IPS-20b (cell line): ENCODE data around the gene ST3GAL3.

Source experiments
- H3K27ac ChIP-seq: one replicate; pipeline ENCODE4 v1.5.1; 2013; ENCODE audit warnings: low read length
- H3K27me3 ChIP-seq: 2 replicates; pipeline ENCODE4 v1.6.1; 2013; ENCODE audit warnings: mild to moderate bottlenecking, low read length, inconsistent platforms; ENCODE audit not compliant: insufficient read depth
- H3K36me3 ChIP-seq: 2 replicates; pipeline ENCODE4 v1.6.1; 2013; ENCODE audit warnings: low read depth, mild to moderate bottlenecking, inconsistent platforms, low read length, moderate library complexity; ENCODE audit not compliant: insufficient read depth
- H3K4me1 ChIP-seq: 2 replicates; pipeline ENCODE4 v1.6.1; 2013; ENCODE audit warnings: mild to moderate bottlenecking, control low read depth, inconsistent platforms, low read length, moderate library complexity; ENCODE audit not compliant: insufficient read depth
- H3K4me3 ChIP-seq: 2 replicates; pipeline ENCODE4 v1.5.1; 2013; ENCODE audit warnings: mild to moderate bottlenecking, low read length, inconsistent platforms
- H3K9ac ChIP-seq: 2 replicates; pipeline ENCODE4 v1.6.1; 2013; ENCODE audit warnings: low read depth, mild to moderate bottlenecking, inconsistent platforms, low read length, moderate library complexity
- H3K9me3 ChIP-seq: 2 replicates; pipeline ENCODE4 v1.6.1; 2013; ENCODE audit warnings: mild to moderate bottlenecking, low read depth, low read length, inconsistent platforms; ENCODE audit not compliant: insufficient read depth

Gene ST3GAL3

DNA sequence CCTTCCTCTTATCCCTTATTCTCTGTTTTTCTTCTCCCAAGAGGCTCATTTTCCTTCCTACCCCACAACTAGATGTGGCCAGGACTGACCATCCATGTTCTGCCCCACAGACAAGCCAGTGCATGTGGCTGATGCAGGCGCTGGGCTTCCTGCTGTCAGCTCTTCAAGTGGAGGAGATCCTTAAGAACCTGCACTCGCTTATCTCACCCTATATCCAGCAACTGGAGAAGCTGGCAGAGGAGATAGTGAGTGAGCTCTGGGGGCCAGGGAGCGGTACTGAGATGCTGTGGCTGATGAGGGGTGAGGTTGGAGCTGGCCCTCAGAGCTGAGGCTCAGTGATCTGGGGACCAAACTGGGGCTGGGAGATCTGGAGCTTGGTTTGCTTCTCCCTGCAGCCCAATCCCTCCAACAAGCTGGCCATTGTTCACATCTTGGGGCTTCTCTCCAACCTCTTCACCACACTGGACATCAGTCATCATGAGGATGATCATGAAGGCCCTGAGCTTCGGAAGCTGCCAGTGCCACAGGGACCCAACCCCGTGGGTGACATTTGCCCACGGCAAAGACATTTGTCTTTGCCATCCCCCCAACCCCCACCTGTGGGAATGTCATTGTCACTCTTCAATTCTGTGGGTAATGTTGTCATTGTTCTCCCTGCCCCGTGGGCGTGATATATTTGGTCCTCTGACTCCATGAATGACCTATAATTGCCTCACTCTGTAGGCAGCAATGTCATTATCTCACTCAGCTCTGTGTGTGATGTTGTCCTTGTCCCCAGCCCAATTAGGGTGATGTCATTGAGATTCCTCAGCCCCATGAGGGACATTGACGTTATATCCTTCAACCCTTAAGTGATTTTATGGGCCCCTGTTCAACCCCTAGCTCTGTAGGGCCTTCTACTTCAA is 251.3 kb downstream of the ST3GAL3 start:
- Histone ChIP-seq H3K4me3 (no peak overlapping the region), H3K4me1 (no peaks in the 10 kb centered on the region), H3K9ac (no peak overlapping the region), H3K9me3 (no peaks in the 10 kb centered on the region), H3K27me3 (no peaks in the 10 kb centered on the region), H3K36me3 (peaks cover 26% of the 10 kb centered on the region), H3K27ac (no peak overlapping the region)

DNA sequence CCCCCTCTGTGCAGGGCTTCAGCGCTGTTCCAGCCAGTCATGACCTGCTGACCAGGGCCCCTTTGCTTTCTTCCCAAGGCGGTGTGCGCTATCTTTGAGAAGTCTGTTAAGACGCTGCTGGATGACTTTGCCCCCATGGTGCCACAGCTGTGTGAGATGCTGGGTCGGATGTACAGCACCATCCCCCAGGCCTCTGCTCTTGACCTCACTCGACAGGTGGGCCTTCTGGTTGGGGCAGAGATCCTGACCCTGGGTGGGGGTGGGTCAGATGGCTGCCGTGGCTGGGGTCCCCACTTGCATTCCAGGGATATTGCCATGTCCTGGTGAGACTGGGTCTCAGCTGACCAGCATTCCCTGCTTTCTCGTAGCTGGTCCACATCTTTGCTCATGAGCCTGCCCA is 253.5 kb downstream of the ST3GAL3 start:
- H3K9me3 ChIP-seq, result no peaks in the 10 kb centered on the region
- H3K27ac ChIP-seq, result no peak overlapping the region
- no peaks in the 10 kb centered on the region for H3K27me3 ChIP-seq
- peaks cover 26% of the 10 kb centered on the region for H3K36me3 ChIP-seq
- H3K9ac ChIP-seq, result no peak overlapping the region
- H3K4me1 ChIP-seq, result no peaks in the 10 kb centered on the region
- no peak overlapping the region for H3K4me3 ChIP-seq

DNA sequence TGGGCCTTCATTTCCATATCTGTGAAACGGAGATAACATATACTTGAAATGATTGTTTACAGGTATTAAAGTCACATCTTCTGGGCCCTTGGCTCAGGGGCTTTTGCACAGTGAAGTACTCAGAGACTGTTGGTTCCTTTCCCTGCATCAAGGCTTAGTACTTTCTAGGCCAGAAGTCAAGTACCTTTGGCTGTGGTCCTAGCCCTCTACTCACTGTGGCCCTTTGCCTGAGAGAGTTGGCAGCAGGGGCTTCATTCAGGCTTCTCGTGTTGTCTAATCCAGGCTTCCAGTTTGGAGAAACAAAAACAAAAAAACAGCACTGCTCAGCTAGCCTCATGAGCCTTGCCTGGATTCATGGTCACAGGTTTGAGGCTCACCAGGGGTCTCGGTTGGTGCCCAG is 254.4 kb downstream of the ST3GAL3 start:
- H3K4me3 ChIP-seq, result no peak overlapping the region
- H3K9me3 ChIP-seq, result no peaks in the 10 kb centered on the region
- H3K9ac ChIP-seq, result no peak overlapping the region
- peaks cover 26% of the 10 kb centered on the region for H3K36me3 ChIP-seq
- H3K4me1 ChIP-seq, result no peaks in the 10 kb centered on the region
- H3K27me3 ChIP-seq, result no peaks in the 10 kb centered on the region
- no peak overlapping the region for H3K27ac ChIP-seq

DNA sequence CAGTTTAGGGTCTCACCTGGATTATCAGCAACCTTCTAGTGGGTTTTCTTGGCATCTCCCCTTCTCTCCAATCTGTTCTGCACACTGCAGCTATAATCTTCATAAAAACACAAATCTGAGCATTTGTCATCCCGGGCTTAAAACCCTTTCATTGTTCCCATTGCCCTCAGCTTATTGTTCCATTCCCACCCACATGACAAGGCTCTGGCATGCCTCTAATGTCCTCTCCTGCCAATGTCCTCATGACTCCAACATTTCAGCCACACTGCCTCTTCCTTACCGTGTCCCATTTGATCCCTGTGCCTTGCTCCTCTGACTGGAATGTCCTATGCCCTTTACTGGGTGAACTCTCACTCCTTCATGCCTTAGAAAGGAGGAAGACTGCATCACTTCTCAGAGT is 255.0 kb downstream of the ST3GAL3 start:
- no peak overlapping the region for H3K27ac ChIP-seq
- no peaks in the 10 kb centered on the region for H3K9me3 ChIP-seq
- H3K9ac ChIP-seq, result no peak overlapping the region
- no peak overlapping the region for H3K4me3 ChIP-seq
- no peaks in the 10 kb centered on the region for H3K4me1 ChIP-seq
- H3K36me3 ChIP-seq, result peaks cover 26% of the 10 kb centered on the region
- H3K27me3 ChIP-seq, result no peaks in the 10 kb centered on the region

DNA sequence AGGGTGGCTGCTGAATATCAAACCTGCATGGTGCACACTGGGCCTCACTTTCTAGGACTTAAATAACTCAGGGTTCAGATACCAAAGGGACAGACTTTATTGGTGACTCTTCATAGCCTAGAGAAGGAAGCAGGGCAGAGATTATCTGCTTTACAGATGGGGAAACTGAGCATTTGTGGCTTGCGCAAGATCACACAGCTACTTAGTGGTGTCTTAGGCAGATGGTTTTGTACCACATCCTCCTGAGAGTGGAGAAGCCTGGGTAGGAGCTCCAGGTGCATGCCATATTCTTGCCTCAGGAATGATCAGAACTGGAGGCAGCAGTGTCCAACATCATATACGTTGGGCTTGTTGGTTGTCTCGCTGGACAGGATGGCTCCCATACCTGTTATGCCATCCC is 255.7 kb downstream of the ST3GAL3 start:
- H3K36me3 ChIP-seq, result peaks cover 24% of the 10 kb centered on the region
- no peaks in the 10 kb centered on the region for H3K9me3 ChIP-seq
- no peak overlapping the region for H3K27ac ChIP-seq

DNA sequence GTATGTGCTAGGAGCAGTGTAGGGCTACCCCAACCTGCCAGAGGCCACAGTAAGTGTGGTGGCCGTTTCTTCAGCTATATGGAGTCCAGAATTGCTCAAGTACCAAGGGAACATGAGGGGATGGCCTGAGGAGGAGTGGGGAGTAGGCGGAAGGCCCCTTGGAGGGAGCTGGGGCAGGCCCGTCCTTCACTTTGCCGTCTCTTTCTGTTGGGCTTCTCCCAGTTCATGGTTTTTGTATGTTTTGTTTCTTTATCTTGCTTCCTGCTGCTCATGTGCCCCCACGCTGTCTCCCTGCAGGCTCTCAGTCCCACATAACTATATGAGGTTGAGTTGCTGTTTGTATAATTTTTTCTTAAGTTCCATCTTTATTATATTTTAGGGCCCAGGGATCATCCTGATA is 256.6 kb downstream of the ST3GAL3 start:
- no peaks in the 10 kb centered on the region for H3K9me3 ChIP-seq
- no peak overlapping the region for H3K4me3 ChIP-seq
- no peak overlapping the region for H3K27ac ChIP-seq
- H3K4me1 ChIP-seq, result no peaks in the 10 kb centered on the region
- peaks cover 16% of the 10 kb centered on the region for H3K36me3 ChIP-seq
- no peak overlapping the region for H3K9ac ChIP-seq
- H3K27me3 ChIP-seq, result no peaks in the 10 kb centered on the region

More for the DNA sequence above, 255.7 kb downstream of the ST3GAL3 start:
- Histone ChIP-seq H3K27me3 (no peaks in the 10 kb centered on the region), H3K4me1 (no peaks in the 10 kb centered on the region), H3K9ac (no peak overlapping the region), H3K4me3 (no peak overlapping the region)

DNA sequence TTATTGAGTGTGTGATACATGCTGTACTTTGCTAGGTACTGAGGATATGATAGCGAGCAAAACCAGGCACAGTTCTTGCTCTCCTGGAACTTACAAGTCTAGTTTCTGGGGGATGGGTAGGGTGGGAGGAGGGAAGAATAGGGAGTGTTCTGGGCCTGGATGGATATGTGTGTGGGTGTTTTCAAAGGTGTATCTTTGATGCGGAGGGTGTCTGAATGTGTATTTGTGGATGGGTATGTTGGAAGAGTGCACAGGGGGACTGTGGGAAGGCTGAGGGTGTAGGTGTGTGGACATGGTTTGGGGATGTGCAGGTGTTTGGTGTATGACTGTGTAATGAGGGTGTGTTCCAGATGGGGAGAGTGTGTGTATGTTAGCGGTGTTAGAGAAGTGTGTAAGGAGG is 258.0 kb downstream of the ST3GAL3 start:
- H3K4me3 ChIP-seq, result no peak overlapping the region
- no peak overlapping the region for H3K9ac ChIP-seq
- H3K4me1 ChIP-seq, result no peaks in the 10 kb centered on the region
- no peaks in the 10 kb centered on the region for H3K27me3 ChIP-seq
- H3K27ac ChIP-seq, result no peak overlapping the region
- H3K36me3 ChIP-seq, result peaks cover 11% of the 10 kb centered on the region
- H3K9me3 ChIP-seq, result no peaks in the 10 kb centered on the region

DNA sequence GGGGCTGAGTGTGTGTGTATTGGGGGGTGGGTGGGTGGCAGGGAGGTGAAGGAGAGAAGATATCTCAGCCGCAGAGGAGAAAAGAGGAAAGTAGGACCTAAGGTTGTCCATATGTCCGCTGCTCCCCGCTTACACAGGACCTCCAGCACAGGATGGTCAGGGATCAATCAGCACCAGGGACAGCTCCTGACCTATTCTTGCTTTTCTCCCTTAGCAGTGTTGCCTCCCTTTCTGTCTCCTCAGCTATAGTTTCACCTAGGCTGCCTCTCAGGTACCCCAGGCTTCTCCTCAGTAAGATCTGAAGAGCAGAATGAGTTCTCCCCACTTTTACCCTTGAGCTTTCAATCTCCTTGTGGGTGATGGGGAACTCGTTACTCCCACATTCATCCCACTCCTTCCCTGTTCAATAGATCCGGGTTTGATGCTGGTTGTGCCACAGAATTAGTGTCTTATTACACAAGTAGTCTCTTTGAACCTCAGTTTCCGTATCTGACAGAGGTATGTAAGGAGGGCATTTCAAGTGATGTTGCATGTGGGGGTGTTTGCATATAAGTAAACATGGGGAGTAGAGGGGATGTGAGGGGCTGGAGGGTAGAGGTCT is 261.1 kb downstream of the ST3GAL3 start:
- Histone ChIP-seq H3K9me3 (no peaks in the 10 kb centered on the region), H3K4me3 (no peak overlapping the region), H3K27me3 (no peaks in the 10 kb centered on the region), H3K4me1 (no peaks in the 10 kb centered on the region), H3K36me3 (peaks cover 25% of the 10 kb centered on the region), H3K27ac (no peak overlapping the region), H3K9ac (no peak overlapping the region)

DNA sequence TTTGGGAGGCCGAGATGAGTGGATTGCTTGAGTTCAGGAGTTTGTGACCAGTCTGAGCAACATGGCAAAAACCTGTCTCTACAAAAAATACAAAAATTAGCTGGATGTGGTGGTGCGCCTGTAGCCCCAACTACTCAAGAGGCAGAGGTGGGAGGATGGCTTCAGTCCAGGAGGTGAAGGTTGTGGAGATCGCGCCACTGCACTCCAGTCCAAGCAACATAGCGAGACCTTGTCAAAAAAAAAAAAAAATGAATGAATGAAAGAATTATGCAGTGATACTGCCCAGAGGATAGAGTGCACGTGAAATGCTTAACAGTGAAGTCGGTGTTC is 262.0 kb downstream of the ST3GAL3 start:
- Histone ChIP-seq H3K4me1 (no peaks in the 10 kb centered on the region), H3K4me3 (peak overlapping the region; percentile 48; the same call in 1 of the 2 replicates), H3K27ac (no peak overlapping the region), H3K36me3 (peaks cover 25% of the 10 kb centered on the region), H3K9ac (no peak overlapping the region), H3K27me3 (no peaks in the 10 kb centered on the region), H3K9me3 (no peaks in the 10 kb centered on the region)

DNA sequence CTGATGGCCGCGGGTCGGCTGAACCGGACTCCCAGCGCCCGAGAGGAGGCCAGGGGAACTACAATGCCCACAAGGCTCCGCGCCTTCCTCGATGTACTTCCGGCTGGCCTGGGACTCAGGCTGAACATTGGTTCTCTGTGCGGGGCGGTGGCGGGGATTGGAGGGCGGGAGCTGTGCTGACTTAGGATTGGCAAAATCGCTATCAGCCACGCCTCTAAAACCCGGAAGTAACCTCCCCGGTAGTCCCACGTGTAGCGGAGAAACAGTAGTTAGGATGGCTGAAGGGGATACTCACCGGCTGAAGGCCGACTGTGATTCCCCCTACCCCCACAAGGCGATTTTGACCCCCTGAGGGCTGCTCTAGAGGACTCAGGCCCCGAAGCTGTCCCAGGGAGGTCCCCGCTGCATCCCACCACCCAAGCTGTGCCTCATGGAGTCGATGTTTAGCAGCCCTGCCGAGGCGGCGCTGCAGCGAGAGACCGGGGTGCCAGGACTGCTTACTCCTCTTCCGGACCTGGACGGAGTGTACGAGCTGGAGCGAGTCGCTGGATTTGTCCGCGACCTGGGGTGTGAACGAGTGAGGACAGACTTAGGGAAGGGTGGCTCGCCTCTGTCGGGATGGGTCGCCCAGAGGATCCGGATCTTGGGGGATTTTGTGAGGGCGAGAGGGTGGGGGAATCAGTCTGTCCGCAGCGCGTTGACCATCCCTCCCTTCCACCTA is 262.6 kb downstream of the ST3GAL3 start, which contains the start of gene DPH2:
DPH2 (plus strand) TSS at position 265 of the 721 bp plus-strand sequence; CDS start at position 431, 166 bp downstream.
- H3K27ac ChIP-seq, result no peak within 1 kb of the TSS
- H3K4me1 ChIP-seq, result no peaks in the 10 kb centered on the region
- peaks cover 25% of the 10 kb centered on the region for H3K36me3 ChIP-seq
- no peaks in the 10 kb centered on the region for H3K27me3 ChIP-seq
- peak within 1 kb of the TSS; percentile 83 for H3K9ac ChIP-seq
- H3K9me3 ChIP-seq, result no peaks in the 10 kb centered on the region
- H3K4me3 ChIP-seq, result peak within 1 kb of the TSS; percentile 95

DNA sequence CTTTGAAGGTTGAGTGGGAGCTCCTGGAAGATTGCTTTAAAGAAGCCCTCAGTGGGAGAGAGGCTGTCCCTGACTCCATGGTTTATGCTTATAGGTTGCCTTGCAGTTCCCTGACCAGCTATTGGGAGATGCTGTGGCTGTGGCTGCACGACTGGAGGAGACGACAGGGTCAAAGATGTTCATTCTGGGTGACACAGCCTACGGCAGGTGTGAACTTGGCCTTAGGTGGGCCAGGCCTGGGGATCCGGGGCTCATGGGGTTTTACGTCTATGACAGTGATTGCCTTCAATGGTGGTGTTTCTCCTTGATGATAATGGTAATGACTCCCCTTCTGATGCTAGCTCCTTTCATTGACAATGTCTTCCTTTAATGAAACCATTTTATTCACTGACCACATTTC is 263.2 kb downstream of the ST3GAL3 start:
- Histone ChIP-seq H3K36me3 (peaks cover 25% of the 10 kb centered on the region), H3K27ac (no peak overlapping the region), H3K9ac (peak overlapping the region; percentile 83), H3K9me3 (no peaks in the 10 kb centered on the region), H3K4me1 (no peaks in the 10 kb centered on the region), H3K4me3 (peak overlapping the region; percentile 95), H3K27me3 (no peaks in the 10 kb centered on the region)
